ENCODE measurements around the gene ATAD1. TPM values are rescaled to one million over a fixed set of nuclear protein-coding genes. Genes with fewer than 3 reads are reported as not detected.
"Not testable (repeated sequence)": the region's sequence is repeated elsewhere in the genome, so short reads cannot be mapped to it uniquely, and the experiment has no call there.

Gene ATAD1
- total RNA-seq, 4 donors from 2014 or later, result 29.9 to 40.6 (median 31.5) TPM

DNA sequence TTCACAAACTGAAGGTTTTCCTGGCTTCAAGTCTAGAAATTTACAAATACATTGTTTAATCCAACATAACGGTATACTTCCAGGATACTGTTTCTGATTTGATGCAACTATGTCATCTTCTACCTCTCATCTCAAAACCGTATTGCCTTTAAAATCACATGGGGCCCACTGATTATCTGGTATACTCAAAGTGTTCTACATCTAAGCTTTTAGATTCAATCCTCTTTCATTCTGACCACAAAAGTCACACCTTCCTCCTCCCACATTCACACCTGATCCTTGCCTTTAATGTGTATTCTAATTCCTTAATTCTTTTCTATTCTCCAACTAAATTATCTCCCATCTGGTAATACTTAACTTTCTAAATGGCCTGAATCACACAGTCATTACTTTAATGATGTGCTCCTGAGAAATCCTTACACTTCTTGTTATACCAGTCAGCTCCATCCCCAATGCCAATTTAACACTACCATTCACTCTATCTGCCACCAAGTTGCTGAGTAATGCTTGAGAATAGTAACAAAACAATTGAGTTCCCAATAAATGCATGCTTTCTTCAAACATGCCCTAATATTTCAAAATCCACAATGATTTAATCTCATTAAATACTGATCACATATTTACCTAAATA is 13.0 kb downstream of the ATAD1 start:
- Histone ChIP-seq H3K4me3 (no peak overlapping the region), H3K36me3 (peaks cover 11% of the 10 kb centered on the region), H3K27me3 (no peaks in the 10 kb centered on the region), H3K27ac (no peak overlapping the region), H3K4me1 (no peaks in the 10 kb centered on the region), H3K9me3 (no peaks in the 10 kb centered on the region)
- 88% methylated on average over 2 of the region's 2 CpGs for WGBS
- TF ChIP-seq POLR2AphosphoS5 (IDR thresholded peaks at IDR 0.05) (no peak), POLR2A (IDR thresholded peaks at IDR 0.05) (no peak), EP300 (IDR thresholded peaks at IDR 0.05) (no peak)
- TF ChIP-seq, protein P1, sequence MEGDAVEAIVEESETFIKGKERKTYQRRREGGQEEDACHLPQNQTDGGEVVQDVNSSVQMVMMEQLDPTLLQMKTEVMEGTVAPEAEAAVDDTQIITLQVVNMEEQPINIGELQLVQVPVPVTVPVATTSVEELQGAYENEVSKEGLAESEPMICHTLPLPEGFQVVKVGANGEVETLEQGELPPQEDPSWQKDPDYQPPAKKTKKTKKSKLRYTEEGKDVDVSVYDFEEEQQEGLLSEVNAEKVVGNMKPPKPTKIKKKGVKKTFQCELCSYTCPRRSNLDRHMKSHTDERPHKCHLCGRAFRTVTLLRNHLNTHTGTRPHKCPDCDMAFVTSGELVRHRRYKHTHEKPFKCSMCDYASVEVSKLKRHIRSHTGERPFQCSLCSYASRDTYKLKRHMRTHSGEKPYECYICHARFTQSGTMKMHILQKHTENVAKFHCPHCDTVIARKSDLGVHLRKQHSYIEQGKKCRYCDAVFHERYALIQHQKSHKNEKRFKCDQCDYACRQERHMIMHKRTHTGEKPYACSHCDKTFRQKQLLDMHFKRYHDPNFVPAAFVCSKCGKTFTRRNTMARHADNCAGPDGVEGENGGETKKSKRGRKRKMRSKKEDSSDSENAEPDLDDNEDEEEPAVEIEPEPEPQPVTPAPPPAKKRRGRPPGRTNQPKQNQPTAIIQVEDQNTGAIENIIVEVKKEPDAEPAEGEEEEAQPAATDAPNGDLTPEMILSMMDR (IDR thresholded peaks at IDR 0.05), result no peak
- DNase-seq (ENCODE audit: low spot score in 2 of 2), result no peak

DNA sequence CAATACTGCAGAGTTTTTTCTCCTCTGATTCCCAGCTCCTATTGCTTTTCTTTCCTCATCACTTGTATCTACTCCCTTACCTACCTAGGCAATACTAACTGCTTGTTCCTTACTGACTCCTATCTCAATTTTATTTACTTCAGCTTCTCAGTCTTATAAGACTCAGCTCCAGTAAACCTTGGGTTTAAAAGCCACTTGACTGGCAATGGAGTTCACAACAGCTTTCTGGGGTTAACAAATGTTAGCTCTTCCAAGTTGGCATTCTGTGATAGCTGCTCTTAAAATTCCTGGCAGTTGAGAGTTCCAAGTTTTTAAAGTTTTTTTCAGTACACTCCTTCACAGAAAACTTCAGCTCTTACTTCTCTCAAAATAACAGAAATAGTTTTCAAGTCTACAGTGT is 14.2 kb downstream of the ATAD1 start:
- DNase-seq (ENCODE audit: low spot score in 2 of 2), result no peak
- Histone ChIP-seq H3K27ac (no peak overlapping the region), H3K36me3 (peaks cover 11% of the 10 kb centered on the region)

DNA sequence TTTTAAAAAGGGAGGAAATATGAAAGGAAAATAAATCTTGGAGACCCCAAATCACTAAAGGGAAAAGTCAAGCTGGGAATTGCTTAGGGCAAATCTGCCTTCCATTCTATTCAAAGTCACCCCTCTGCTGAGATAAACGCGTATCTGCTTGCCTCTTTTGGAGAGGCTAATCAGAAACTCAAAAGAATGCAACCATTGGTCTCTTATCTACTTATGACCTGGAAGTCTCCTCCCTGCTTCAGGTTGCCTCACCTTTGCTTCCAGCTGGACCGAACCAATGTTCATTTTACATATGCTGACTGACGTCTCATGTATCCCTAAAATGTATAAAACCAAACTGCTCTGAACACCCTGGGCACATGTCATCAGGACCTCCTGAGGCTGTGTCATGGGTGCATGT is 14.7 kb downstream of the ATAD1 start:
- peaks cover 11% of the 10 kb centered on the region for H3K36me3 ChIP-seq
- no peak overlapping the region for H3K4me3 ChIP-seq
- DNase-seq (ENCODE audit: low spot score in 2 of 2), result no peak
- TF ChIP-seq EP300 (IDR thresholded peaks at IDR 0.05) (no peak), POLR2AphosphoS5 (IDR thresholded peaks at IDR 0.05) (no peak), POLR2A (IDR thresholded peaks at IDR 0.05) (no peak)
- TF ChIP-seq, protein P1 (IDR thresholded peaks at IDR 0.05), result no peak
- no peak overlapping the region for H3K27ac ChIP-seq
- no peaks in the 10 kb centered on the region for H3K4me1 ChIP-seq
- H3K27me3 ChIP-seq, result no peaks in the 10 kb centered on the region
- no peaks in the 10 kb centered on the region for H3K9me3 ChIP-seq
- 93% methylated on average over 4 of the region's 4 CpGs for WGBS

More for the DNA sequence above, 14.2 kb downstream of the ATAD1 start:
- Histone ChIP-seq H3K27me3 (no peaks in the 10 kb centered on the region), H3K9me3 (no peaks in the 10 kb centered on the region), H3K4me3 (no peak overlapping the region), H3K4me1 (no peaks in the 10 kb centered on the region)
- TF ChIP-seq POLR2AphosphoS5 (IDR thresholded peaks at IDR 0.05), result no peak
- TF ChIP-seq, protein P1 (IDR thresholded peaks at IDR 0.05), result no peak
- TF ChIP-seq POLR2A (IDR thresholded peaks at IDR 0.05), result no peak
- no peak for TF ChIP-seq EP300 (IDR thresholded peaks at IDR 0.05)

DNA sequence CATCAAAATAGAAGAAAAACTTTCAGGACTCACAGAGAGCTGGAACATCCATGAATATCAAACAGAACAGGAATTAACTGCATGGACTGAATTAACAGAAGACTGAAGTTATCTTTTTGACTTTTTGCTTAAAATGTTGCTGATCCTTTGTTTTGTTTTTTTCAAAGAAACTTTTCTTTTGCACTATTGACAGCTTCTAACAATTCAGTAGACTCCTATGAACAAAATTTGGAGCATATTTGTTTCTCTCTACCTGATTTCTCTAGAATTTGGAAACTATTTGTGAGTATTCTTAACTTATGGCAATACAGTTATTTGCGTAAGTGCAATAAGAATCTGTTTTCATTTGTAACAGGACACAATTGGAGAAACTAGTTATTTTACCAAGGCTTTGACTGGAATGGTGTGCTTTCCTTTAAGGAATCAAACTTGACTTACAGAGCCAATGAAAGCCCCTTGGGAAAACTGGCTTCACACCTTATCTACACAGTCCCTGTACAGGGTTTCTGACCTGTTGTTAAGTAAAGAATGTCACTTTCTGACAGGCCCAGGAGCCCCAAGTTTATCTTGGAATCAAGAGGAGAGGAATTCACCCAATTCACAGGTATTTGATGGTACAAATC is 16.1 kb downstream of the ATAD1 start:
- not testable (repeated sequence) for DNase-seq (ENCODE audit: low spot score in 2 of 2); H3K27ac ChIP-seq; H3K4me1 ChIP-seq; H3K27me3 ChIP-seq; H3K4me3 ChIP-seq; H3K9me3 ChIP-seq
- H3K36me3 ChIP-seq, result peaks cover 11% of the 10 kb centered on the region
- WGBS, result 97% methylated on average over 1 of the region's 1 CpG

DNA sequence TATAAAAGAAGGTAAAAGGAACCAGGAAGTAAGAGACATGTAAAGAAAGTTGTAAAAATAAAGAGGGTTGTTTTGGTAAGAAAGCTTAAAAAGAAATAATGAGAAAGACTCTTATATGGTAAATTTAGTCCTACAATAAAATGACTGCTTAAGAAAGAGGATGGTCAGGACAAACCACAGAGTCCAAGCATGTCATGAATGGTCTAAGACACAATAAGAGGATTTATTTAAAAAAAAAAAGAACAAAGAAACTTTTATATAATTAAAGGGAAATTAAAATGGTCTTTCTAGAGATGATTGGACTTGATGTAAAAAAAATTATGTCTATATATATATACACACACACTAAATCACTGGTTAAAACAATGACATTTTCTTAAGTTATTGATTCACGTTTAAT is 18.2 kb downstream of the ATAD1 start:
- Histone ChIP-seq H3K36me3 (peaks cover 11% of the 10 kb centered on the region), H3K4me1 (no peaks in the 10 kb centered on the region), H3K9me3 (no peaks in the 10 kb centered on the region), H3K4me3 (no peak overlapping the region), H3K27ac (no peak overlapping the region), H3K27me3 (no peaks in the 10 kb centered on the region)
- 96% methylated on average over 1 of the region's 1 CpG for WGBS
- no peak for TF ChIP-seq POLR2A (IDR thresholded peaks at IDR 0.05)
- TF ChIP-seq, protein P1 (IDR thresholded peaks at IDR 0.05), result no peak
- no peak for TF ChIP-seq EP300 (IDR thresholded peaks at IDR 0.05)
- no peak for TF ChIP-seq POLR2AphosphoS5 (IDR thresholded peaks at IDR 0.05)
- no peak for DNase-seq (ENCODE audit: low spot score in 2 of 2)
